Lower lobe of right lung (tissue), 2 donors: ENCODE results near the gene HECW1. TPM values are rescaled to one million over a fixed set of nuclear protein-coding genes. Genes with fewer than 3 reads are reported as not detected.

Experiments
- ATAC-seq, 2 donors: fragments of 200-7000 bp; cut with Tn5 transposase; one replicate each; pipeline ENCODE4 v1.9.1; 2020 to 2022; ENCODE audit warnings: mild to moderate bottlenecking in 2 of 2, moderate library complexity in 2 of 2
- DNase-seq: peaks from one replicate; pipeline ENCODE4 v3.0.0-alpha.2; 2020
- H3K27ac ChIP-seq: fragments of 200-600 bp; one replicate; pipeline ENCODE4 v1.8.0; 2022
- H3K27me3 ChIP-seq: fragments of 200-600 bp; one replicate; pipeline ENCODE4 v1.8.0; 2022; ENCODE audit warnings: low read depth
- H3K36me3 ChIP-seq: fragments of 200-600 bp; one replicate; pipeline ENCODE4 v1.8.0; 2022; ENCODE audit warnings: mild to moderate bottlenecking
- H3K4me1 ChIP-seq: fragments of 200-600 bp; one replicate; pipeline ENCODE4 v1.8.0; 2022
- H3K4me3 ChIP-seq: fragments of 200-600 bp; one replicate; pipeline ENCODE4 v1.8.0; 2022; ENCODE audit warnings: mild to moderate bottlenecking
- H3K9me3 ChIP-seq: fragments of 200-600 bp; one replicate; pipeline ENCODE4 v1.8.0; 2022
- intact Hi-C: fragments of 100-400 bp; cut with DNase I; formaldehyde crosslinking; loops from one replicate; pipeline ENCODE4 v1.11.0; 2022
- total RNA-seq: library from RNA; stranded (reverse); fragmentation: NEBNext Ultra II Directional; extraction: Animal tissue kit (Norgen Biotek cat#: 25700); gene quantifications from one replicate; pipeline ENCODE4 v1.2.1, GENCODE V29; 2021
- TF ChIP-seq, protein P1 (sequence below): fragments of 200-600 bp; IDR thresholded peaks from one replicate; pipeline ENCODE4 v1.8.0; 2022; ENCODE audit warnings: antibody characterized with exemption, mild to moderate bottlenecking
- donor health status: DM: no; HTN: yes; CAD: no; lungs with severe emphysema.

Gene HECW1
- total RNA-seq, 1 donor from 2014 or later = 0.06 TPM

DNA sequence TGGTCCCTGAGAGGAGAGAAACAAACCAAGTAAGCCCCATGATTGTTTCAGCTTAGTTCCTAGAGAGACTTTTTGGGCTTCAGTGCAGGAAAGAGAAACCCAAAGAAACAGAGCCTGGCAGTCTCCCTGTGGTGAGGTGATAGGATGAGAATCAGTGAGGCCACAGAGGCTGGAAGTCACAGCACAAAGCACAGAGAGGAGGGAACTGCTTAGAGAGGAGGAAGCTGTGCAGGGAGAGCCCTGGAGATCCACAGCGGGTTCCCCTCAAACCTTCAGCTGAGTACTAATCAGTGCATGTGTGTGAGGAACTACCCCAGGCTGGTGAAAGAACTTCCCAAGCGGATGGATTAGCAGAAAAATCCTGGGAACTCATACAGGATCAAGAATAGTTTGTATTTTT lies 27.4 kb upstream of the HECW1 start:
- Histone ChIP-seq H3K27ac (no peak overlapping the region), H3K4me1 (no peaks in the 10 kb centered on the region), H3K27me3 (no peaks in the 10 kb centered on the region), H3K36me3 (no peaks in the 10 kb centered on the region), H3K9me3 (no peaks in the 10 kb centered on the region), H3K4me3 (no peak overlapping the region)
- ATAC-seq = no peak
- intact Hi-C loops = no loop called here
- no peak for DNase-seq
- TF ChIP-seq, protein P1, sequence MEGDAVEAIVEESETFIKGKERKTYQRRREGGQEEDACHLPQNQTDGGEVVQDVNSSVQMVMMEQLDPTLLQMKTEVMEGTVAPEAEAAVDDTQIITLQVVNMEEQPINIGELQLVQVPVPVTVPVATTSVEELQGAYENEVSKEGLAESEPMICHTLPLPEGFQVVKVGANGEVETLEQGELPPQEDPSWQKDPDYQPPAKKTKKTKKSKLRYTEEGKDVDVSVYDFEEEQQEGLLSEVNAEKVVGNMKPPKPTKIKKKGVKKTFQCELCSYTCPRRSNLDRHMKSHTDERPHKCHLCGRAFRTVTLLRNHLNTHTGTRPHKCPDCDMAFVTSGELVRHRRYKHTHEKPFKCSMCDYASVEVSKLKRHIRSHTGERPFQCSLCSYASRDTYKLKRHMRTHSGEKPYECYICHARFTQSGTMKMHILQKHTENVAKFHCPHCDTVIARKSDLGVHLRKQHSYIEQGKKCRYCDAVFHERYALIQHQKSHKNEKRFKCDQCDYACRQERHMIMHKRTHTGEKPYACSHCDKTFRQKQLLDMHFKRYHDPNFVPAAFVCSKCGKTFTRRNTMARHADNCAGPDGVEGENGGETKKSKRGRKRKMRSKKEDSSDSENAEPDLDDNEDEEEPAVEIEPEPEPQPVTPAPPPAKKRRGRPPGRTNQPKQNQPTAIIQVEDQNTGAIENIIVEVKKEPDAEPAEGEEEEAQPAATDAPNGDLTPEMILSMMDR = no peak

DNA sequence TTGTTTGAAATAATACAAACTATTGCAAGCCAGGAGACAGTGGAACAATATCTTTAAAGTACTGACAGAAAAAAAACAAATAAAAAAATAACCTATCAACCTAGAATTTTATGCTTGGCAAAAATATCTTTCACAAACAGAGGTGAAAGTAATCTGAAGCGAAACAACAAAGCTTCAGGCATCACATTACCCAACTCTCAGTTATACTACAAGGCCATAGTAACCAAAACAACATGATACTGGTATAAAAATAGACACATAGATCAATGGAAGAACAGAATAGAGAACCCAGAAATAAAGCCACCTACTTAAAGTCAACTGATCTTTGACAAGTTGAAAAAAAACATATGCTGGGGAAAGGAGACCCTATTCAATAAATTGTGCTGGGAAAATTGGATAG lies 26.5 kb upstream of the HECW1 start:
- TF ChIP-seq, protein P1 = no peak
- no peaks in the 10 kb centered on the region for H3K9me3 ChIP-seq
- H3K27ac ChIP-seq = no peak overlapping the region
- H3K36me3 ChIP-seq = no peaks in the 10 kb centered on the region
- H3K4me1 ChIP-seq = no peaks in the 10 kb centered on the region
- H3K27me3 ChIP-seq = no peaks in the 10 kb centered on the region
- DNase-seq (no peak), ATAC-seq (no peak)
- intact Hi-C loops = no loop called here
- H3K4me3 ChIP-seq = no peak overlapping the region

DNA sequence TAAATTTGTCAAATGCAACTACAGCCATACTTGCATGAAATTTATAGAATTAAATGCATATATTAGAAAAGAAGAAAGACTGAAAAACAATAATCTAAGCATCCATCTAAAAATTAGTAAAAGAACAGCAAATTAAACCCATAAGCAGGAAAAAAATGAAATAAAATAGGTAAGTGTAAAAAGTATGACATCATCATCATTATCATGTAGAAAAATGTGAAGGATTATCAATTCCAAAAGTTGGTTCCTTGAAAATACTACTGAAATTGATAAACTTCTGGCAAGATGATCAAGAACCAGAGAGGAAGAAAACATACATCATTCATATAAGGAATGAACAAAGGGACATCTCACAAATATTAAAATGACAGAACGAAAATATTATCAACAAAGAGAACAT lies 19.6 kb upstream of the HECW1 start:
- no peaks in the 10 kb centered on the region for H3K36me3 ChIP-seq
- no peak overlapping the region for H3K27ac ChIP-seq
- TF ChIP-seq, protein P1 = no peak
- ATAC-seq = no peak
- H3K9me3 ChIP-seq = no peaks in the 10 kb centered on the region
- H3K27me3 ChIP-seq = no peaks in the 10 kb centered on the region
- no peak for DNase-seq
- H3K4me1 ChIP-seq = no peaks in the 10 kb centered on the region
- H3K4me3 ChIP-seq = no peak overlapping the region
- intact Hi-C loops = no loop called here

DNA sequence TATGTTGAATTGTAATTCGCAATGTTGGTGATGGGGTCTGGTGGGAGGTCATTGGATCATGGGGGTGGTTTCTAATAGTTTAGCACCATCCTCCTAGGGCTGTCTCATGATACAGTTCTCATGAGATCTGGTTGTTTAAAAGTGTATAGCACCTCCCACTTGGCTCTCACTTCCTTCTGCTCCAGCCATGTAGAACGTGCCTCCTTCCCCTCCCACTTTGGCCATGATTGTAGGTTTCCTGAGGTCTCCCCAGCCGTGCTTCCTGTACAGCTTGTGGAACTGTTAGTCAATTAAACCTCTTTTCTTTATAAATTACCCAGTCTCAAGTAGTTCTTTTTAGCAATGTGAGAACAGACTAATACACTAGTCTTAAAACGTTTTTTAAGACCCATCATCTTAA lies 15.6 kb upstream of the HECW1 start:
- Histone ChIP-seq H3K9me3 (no peaks in the 10 kb centered on the region), H3K4me3 (no peak overlapping the region), H3K27me3 (no peaks in the 10 kb centered on the region), H3K36me3 (no peaks in the 10 kb centered on the region), H3K27ac (no peak overlapping the region), H3K4me1 (no peaks in the 10 kb centered on the region)
- intact Hi-C loops = no loop called here
- ATAC-seq = no peak
- DNase-seq = no peak
- TF ChIP-seq, protein P1 = no peak

DNA sequence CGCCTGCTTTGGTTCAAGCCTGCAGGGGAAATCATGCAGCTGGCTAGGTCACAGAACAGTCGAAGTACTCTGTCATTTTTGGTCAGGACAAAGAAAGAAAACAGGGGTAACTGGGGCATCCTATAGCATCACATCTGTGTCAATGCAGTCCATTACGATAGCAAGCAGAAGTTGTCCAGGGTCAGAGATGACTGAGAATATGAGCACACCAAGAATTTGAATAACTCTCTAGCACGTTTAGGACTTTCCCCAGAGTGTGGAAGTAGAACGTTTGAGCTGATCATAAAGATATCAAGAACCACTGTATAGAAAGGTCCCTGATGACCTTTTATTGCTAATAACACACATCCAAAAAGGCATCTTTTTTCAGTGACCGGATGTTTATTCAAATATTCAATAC lies 12.7 kb upstream of the HECW1 start:
- Histone ChIP-seq H3K4me1 (no peaks in the 10 kb centered on the region), H3K9me3 (no peaks in the 10 kb centered on the region), H3K27ac (no peak overlapping the region), H3K27me3 (no peaks in the 10 kb centered on the region), H3K4me3 (no peak overlapping the region), H3K36me3 (no peaks in the 10 kb centered on the region)
- DNase-seq = no peak
- no peak for ATAC-seq
- intact Hi-C loops = no loop called here
- TF ChIP-seq, protein P1 = no peak

DNA sequence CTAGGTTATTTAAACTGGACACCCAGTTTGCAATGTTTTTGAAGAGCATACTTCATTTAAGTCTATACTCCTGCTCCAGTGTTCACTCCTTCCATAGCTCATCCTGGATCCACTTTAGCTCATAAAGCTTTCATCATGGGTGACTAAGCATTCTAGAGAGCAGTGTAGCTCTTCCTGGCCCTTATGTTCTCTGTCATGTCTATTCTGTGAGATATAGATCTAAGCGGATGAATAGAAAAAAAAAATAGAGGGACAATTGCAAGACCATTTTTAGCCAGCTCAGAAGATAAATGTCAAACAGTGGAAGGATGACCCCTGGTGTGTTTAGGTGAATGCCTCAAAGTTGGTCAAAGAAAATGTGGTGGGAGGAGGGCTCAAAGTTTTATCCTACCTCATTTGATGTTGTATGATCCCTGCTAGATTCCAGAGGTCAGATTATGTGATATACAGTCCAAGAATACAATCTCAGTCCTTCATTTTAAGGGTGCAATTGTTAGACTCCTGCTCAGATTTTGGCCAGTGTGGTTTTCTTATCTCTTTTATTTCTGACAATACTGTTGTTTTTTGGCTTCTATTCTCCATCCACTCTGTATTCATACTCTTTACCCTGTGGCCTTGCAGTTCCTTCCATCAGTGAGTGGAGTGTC lies 7.5 kb upstream of the HECW1 start:
- intact Hi-C loops = no loop called here
- TF ChIP-seq, protein P1 = no peak
- H3K27me3 ChIP-seq = peaks cover 3% of the 10 kb centered on the region
- no peaks in the 10 kb centered on the region for H3K4me1 ChIP-seq
- no peak overlapping the region for H3K27ac ChIP-seq
- no peaks in the 10 kb centered on the region for H3K36me3 ChIP-seq
- no peaks in the 10 kb centered on the region for H3K9me3 ChIP-seq
- no peak for ATAC-seq
- no peak for DNase-seq
- H3K4me3 ChIP-seq = no peak overlapping the region
